H1 (cell line): ENCODE data around the gene FRMPD2. TPM values are rescaled to one million over a fixed set of nuclear protein-coding genes. Genes with fewer than 3 reads are reported as not detected.

ENCODE experiments used
- CTCF ChIA-PET: fragments of 300-600 bp; sonication (Branson Sonifier 250); formaldehyde crosslinking; loops from one replicate; lab custom pipeline; 2021; ENCODE audit not compliant: partially characterized antibody; lab: Charles Lee
- POLR2A ChIA-PET: fragments of 300-600 bp; sonication (Branson Sonifier 250); formaldehyde crosslinking; loops from one replicate; lab custom pipeline; 2021; ENCODE audit warnings: inconsistent platforms; ENCODE audit not compliant: partially characterized antibody; lab: Charles Lee
- DNase-seq, 2 experiments: peaks; one replicate each; pipeline versions ENCODE4 v3.0.0 to v3.0.0-alpha.2; 2010 to 2022; ENCODE audit warnings: low spot score in 2 of 2, low read depth in 1 of 2, mixed read lengths in 1 of 2
- FAIRE-seq: peaks from 2 replicates; lab custom pipeline; 2011; peaks lifted over from hg19 to GRCh38; lab: Jason Lieb, UNC
- H2AFZ ChIP-seq: 2 replicates; pipeline ENCODE4 v1.8.1; 2012; ENCODE audit warnings: low read length, inconsistent platforms
- H2AK5ac ChIP-seq: 2 replicates; pipeline ENCODE4 v1.6.1; 2013; ENCODE audit warnings: low read depth, low read length
- H2BK120ac ChIP-seq: replicated peaks from 2 replicates; pipeline ENCODE3; 2013; ENCODE audit warnings: low read depth, low read length, inconsistent platforms
- H2BK12ac ChIP-seq: 2 replicates; pipeline ENCODE4 v1.6.1; 2013; ENCODE audit warnings: low read depth, low read length
- H2BK15ac ChIP-seq: 2 replicates; pipeline ENCODE4 v1.6.1; 2013; ENCODE audit warnings: low read length
- H2BK20ac ChIP-seq: 2 replicates; pipeline ENCODE4 v1.6.1; 2013; ENCODE audit warnings: low read length
- H2BK5ac ChIP-seq: 2 replicates; pipeline ENCODE4 v1.6.1; 2013; ENCODE audit warnings: low read depth, low read length
- H3K14ac ChIP-seq: 2 replicates; pipeline ENCODE4 v1.6.1; 2013; ENCODE audit warnings: inconsistent platforms; ENCODE audit not compliant: insufficient read length
- H3K18ac ChIP-seq: 2 replicates; pipeline ENCODE4 v1.6.1; 2013; ENCODE audit warnings: low read length; ENCODE audit errors: extremely low read depth
- H3K23ac ChIP-seq: 2 replicates; pipeline ENCODE4 v1.6.1; 2013; ENCODE audit warnings: inconsistent platforms; ENCODE audit not compliant: insufficient read length
- H3K23me2 ChIP-seq: 2 replicates; pipeline ENCODE4 v1.6.1; 2013; ENCODE audit warnings: low read depth, low read length
- H3K27ac ChIP-seq: 2 replicates; pipeline ENCODE4 v1.6.1; 2011; ENCODE audit warnings: low read depth, low read length, inconsistent platforms
- H3K27me3 ChIP-seq, 4 experiments: replicated peaks in 1 of 4; 1 replicate in 1 of 4; 2 replicates in 3 of 4; pipeline versions ENCODE4 v1.6.1 to v1.8.1; 2011 to 2013; ENCODE audit warnings: low read length in 3 of 4, mild to moderate bottlenecking in 3 of 4, inconsistent platforms in 2 of 4, mixed read lengths in 2 of 4, moderate library complexity in 1 of 4; ENCODE audit not compliant: control insufficient read depth in 3 of 4, insufficient read depth in 3 of 4; ENCODE audit errors: extremely low read depth in 1 of 4
- H3K36me3 ChIP-seq, 4 experiments: 2 replicates each; pipeline versions ENCODE4 v1.6.1 to v1.8.1; 2011 to 2013; ENCODE audit warnings: mild to moderate bottlenecking in 4 of 4, low read length in 3 of 4, moderate library complexity in 2 of 4, control low read depth in 1 of 4, inconsistent platforms in 1 of 4; ENCODE audit not compliant: insufficient read depth in 4 of 4, control insufficient read depth in 2 of 4
- H3K4ac ChIP-seq: replicated peaks from 2 replicates; pipeline ENCODE3; 2013; ENCODE audit warnings: low read length, low read depth, mixed read lengths, inconsistent platforms; ENCODE audit not compliant: insufficient read length
- H3K4me1 ChIP-seq, 4 experiments: replicated peaks in 1 of 4; 1 replicate in 1 of 4; 2 replicates in 3 of 4; pipeline versions ENCODE4 v1.6.1 to v1.8.1; 2011 to 2013; ENCODE audit warnings: low read length in 3 of 4, inconsistent platforms in 2 of 4, mixed read lengths in 1 of 4; ENCODE audit not compliant: insufficient read depth in 4 of 4, control insufficient read depth in 3 of 4
- H3K4me2 ChIP-seq, 2 experiments: 2 replicates each; pipeline versions ENCODE4 v1.6.1 to v1.8.1; 2011 to 2013; ENCODE audit warnings: low read depth in 2 of 2, low read length in 2 of 2, control low read depth in 1 of 2, inconsistent platforms in 1 of 2, mild to moderate bottlenecking in 1 of 2; ENCODE audit not compliant: insufficient read depth in 1 of 2
- H3K4me3 ChIP-seq, 4 experiments: fragments of 200-600, 300-600 bp in 1 of 4; sonication (generic), shearing (Covaris generic), sonication (Bioruptor Twin) in 1 of 4; 2 replicates each; pipeline versions ENCODE4 v1.5.1 to v1.8.1; 2011 to 2016; ENCODE audit warnings: low read length in 4 of 4, low read depth in 3 of 4, control low read depth in 2 of 4, inconsistent platforms in 2 of 4, mild to moderate bottlenecking in 2 of 4, mixed read lengths in 1 of 4, moderate library complexity in 1 of 4; ENCODE audit not compliant: insufficient read depth in 2 of 4; ENCODE audit errors: extremely low read depth in 1 of 4
- H3K56ac ChIP-seq: replicated peaks from 2 replicates; pipeline ENCODE3; 2013; ENCODE audit warnings: low read depth, mild to moderate bottlenecking, mixed read lengths, low read length, inconsistent platforms; ENCODE audit not compliant: insufficient read length
- H3K79me1 ChIP-seq: 2 replicates; pipeline ENCODE4 v1.6.1; 2013; ENCODE audit warnings: low read depth, low read length, control low read depth
- H3K79me2 ChIP-seq, 2 experiments: 2 replicates each; pipeline versions ENCODE4 v1.6.1 to v1.8.1; 2012 to 2013; ENCODE audit warnings: low read length in 2 of 2, mild to moderate bottlenecking in 2 of 2, inconsistent platforms in 1 of 2; ENCODE audit not compliant: insufficient read depth in 2 of 2, control insufficient read depth in 1 of 2
- H3K9ac ChIP-seq, 4 experiments: replicated peaks in 1 of 4; 1 replicate in 1 of 4; 2 replicates in 3 of 4; pipeline versions ENCODE4 v1.6.1 to v1.8.1; 2011 to 2013; ENCODE audit warnings: low read depth in 3 of 4, low read length in 3 of 4, control low read depth in 2 of 4, mild to moderate bottlenecking in 2 of 4, moderate library complexity in 2 of 4, inconsistent platforms in 1 of 4; ENCODE audit errors: extremely low read depth in 1 of 4
- H3K9me3 ChIP-seq, 2 experiments: 2 replicates each; pipeline versions ENCODE4 v1.6.1 to v1.8.1; 2012 to 2013; ENCODE audit warnings: mild to moderate bottlenecking in 2 of 2, moderate library complexity in 2 of 2, control low read depth in 1 of 2, inconsistent platforms in 1 of 2, low read depth in 1 of 2, low read length in 1 of 2, mixed read lengths in 1 of 2; ENCODE audit not compliant: insufficient read depth in 2 of 2
- H4K20me1 ChIP-seq, 2 experiments: replicated peaks in 1 of 2; 2 replicates each; pipeline versions ENCODE3 to v1.8.1; 2011 to 2013; ENCODE audit warnings: inconsistent platforms in 2 of 2, low read length in 2 of 2, mild to moderate bottlenecking in 1 of 2; ENCODE audit not compliant: insufficient read depth in 2 of 2, control insufficient read depth in 1 of 2
- H4K5ac ChIP-seq: 2 replicates; pipeline ENCODE4 v1.6.1; 2013; ENCODE audit warnings: low read length, low read depth, mixed read lengths, inconsistent platforms; ENCODE audit not compliant: insufficient read length
- H4K8ac ChIP-seq: 2 replicates; pipeline ENCODE4 v1.8.0; 2013; ENCODE audit warnings: mild to moderate bottlenecking, moderate library complexity, low read length, inconsistent platforms; ENCODE audit not compliant: insufficient read depth; ENCODE audit errors: extremely low read depth
- H4K91ac ChIP-seq: replicated peaks from 2 replicates; pipeline ENCODE3; 2013; ENCODE audit warnings: low read length, mixed read lengths, inconsistent platforms; ENCODE audit not compliant: insufficient read length
- BCL11A ChIP-seq, 2 experiments: IDR thresholded peaks; one replicate each; pipeline ENCODE4 v1.6.1; 2011; ENCODE audit warnings: low read depth in 2 of 2, low read length in 2 of 2, mild to moderate bottlenecking in 2 of 2
- BRCA1 ChIP-seq: IDR thresholded peaks from 2 replicates; pipeline ENCODE4 v1.6.1; 2012; ENCODE audit warnings: low read depth, low read length, improper control_type of control experiment
- CTCF ChIP-seq, 3 experiments: IDR thresholded peaks; 1 replicate in 2 of 3; 2 replicates in 1 of 3; pipeline versions ENCODE4 v1.5.1 to v1.6.1; 2011; ENCODE audit warnings: low read length in 3 of 3, mild to moderate bottlenecking in 3 of 3, inconsistent platforms in 2 of 3, low read depth in 1 of 3, moderate library complexity in 1 of 3; ENCODE audit not compliant: insufficient read depth in 1 of 3; ENCODE audit errors: control extremely low read depth in 1 of 3
- EZH2 ChIP-seq: fragments of 200-600 bp; sonication (generic); IDR thresholded peaks from 2 replicates; pipeline ENCODE4 v1.7.1; 2012; ENCODE audit warnings: low read depth, mild to moderate bottlenecking, moderate library complexity, low read length, inconsistent platforms; ENCODE audit not compliant: severe bottlenecking
- GTF2F1 ChIP-seq: IDR thresholded peaks from 2 replicates; pipeline ENCODE4 v1.6.1; 2012; ENCODE audit warnings: low read depth, low read length, improper control_type of control experiment, borderline replicate concordance
- KDM4A ChIP-seq: IDR thresholded peaks from one replicate; pipeline ENCODE4 v1.7.1; 2012; ENCODE audit warnings: low read depth, mild to moderate bottlenecking, moderate library complexity, low read length, inconsistent platforms; ENCODE audit not compliant: severe bottlenecking
- SP4 ChIP-seq: IDR thresholded peaks from 2 replicates; pipeline ENCODE4 v1.6.1; 2012; ENCODE audit warnings: low read length, inconsistent platforms
- TAF1 ChIP-seq: IDR thresholded peaks from 2 replicates; pipeline ENCODE4 v1.6.1; 2011; ENCODE audit warnings: mild to moderate bottlenecking, low read depth, low read length
- WGBS, 2 experiments: shearing (Covaris generic) in 1 of 2; methylation state at CpG; one replicate each; pipeline versions ENCODE4 v1.1.6 to v1.1.7; 2013 to 2015; ENCODE audit warnings: low lambda C conversion rate in 2 of 2, mixed read lengths in 2 of 2, inconsistent platforms in 1 of 2, low coverage in 1 of 2, missing lambda C conversion rate in 1 of 2; ENCODE audit not compliant: insufficient replicate concordance in 2 of 2, insufficient coverage in 1 of 2, insufficient read length in 1 of 2; ENCODE audit errors: extremely low coverage in 1 of 2, missing lambda C conversion rate in 1 of 2; 5-methylcytosine and 5-hydroxymethylcytosine counted together
- polyA plus RNA-seq, 7 experiments: library from polyadenylated mRNA; depleted of rRNA in 3 of 7; stranded (reverse) in 5 of 7; unstranded in 2 of 7; fragments of >200 nt in 5 of 7; fragments of 200-250 nt in 2 of 7; gene quantifications; 1 replicate in 5 of 7; 2 replicates in 1 of 7; 4 replicates in 1 of 7; pipeline versions ENCODE4 v1.2.1 to v1.2.3, GENCODE V29; 2011 to 2013; ENCODE audit warnings: missing spikeins in 2 of 7, mixed read lengths in 2 of 7
- total RNA-seq: library from RNA; stranded (reverse); fragmentation: NEBNext Ultra II Directional; extraction: Animal tissue kit (Norgen Biotek cat#: 25700); gene quantifications from 2 replicates; pipeline ENCODE4 v1.2.1, GENCODE V29; 2021

Gene FRMPD2
- total and polyA plus RNA-seq, 2 of the 8 experiments (the other 6 are each of a cell fraction or from before 2014, with no cell fraction given) = 0.07 to 0.47 TPM

GRCh38 chr10:48235501-48235900, 39.0 kb downstream of the FRMPD2 start:
- H3K18ac ChIP-seq = no peak overlapping the region; the same call in 1 of the 2 replicates

More at GRCh38 chr10:48235501-48235900, 39.0 kb downstream of the FRMPD2 start:
- H2BK5ac ChIP-seq = no peak overlapping the region
- no peaks in the 10 kb centered on the region for H4K20me1 ChIP-seq
- H3K79me2 ChIP-seq = no peaks in the 10 kb centered on the region
- 0 out of 2 replicates have a peak overlapping the region, but pooled peaks have one; percentile 17 for H2BK12ac ChIP-seq
- no peaks in the 10 kb centered on the region for H3K27me3 ChIP-seq
- 85% methylated on average over 4 of the region's 4 CpGs; no CpG with 5 or more reads in 1 of the 2 experiments for WGBS, 2 experiments
- H4K5ac ChIP-seq = no peak overlapping the region
- POLR2A ChIA-PET = no interaction called here
- no peak for FAIRE-seq
- H2AFZ ChIP-seq = no peak overlapping the region
- no peak overlapping the region for H3K56ac ChIP-seq
- H3K23ac ChIP-seq = no peak overlapping the region
- no peak overlapping the region for H3K14ac ChIP-seq
- no peaks in the 10 kb centered on the region for H3K9me3 ChIP-seq
- no peaks in the 10 kb centered on the region for H3K23me2 ChIP-seq
- no peaks in the 10 kb centered on the region for H3K36me3 ChIP-seq
- H3K27ac ChIP-seq = no peak overlapping the region
- TF ChIP-seq GTF2F1 = no peak
- TF ChIP-seq TAF1 = no peak
- TF ChIP-seq KDM4A = no peak
- TF ChIP-seq BCL11A (IDR thresholded peaks at IDR 0.05; ENCODE audit: low read depth in 2 of 2, low read length in 2 of 2) = no peak
- TF ChIP-seq EZH2 = no peak
- no peak for TF ChIP-seq SP4
- TF ChIP-seq BRCA1 = no peak
- no peak for TF ChIP-seq CTCF (IDR thresholded peaks at IDR 0.05; ENCODE audit: control extremely low read depth in 1 of 3, insufficient read depth in 1 of 3, low read depth in 1 of 3, low read length in 3 of 3)
- H3K4me2 ChIP-seq = no peak overlapping the region
- H3K4me3 ChIP-seq = no peak overlapping the region
- DNase-seq = peak in 1 of 2 experiments; percentile 34
- H3K9ac ChIP-seq = no peak overlapping the region
- CTCF ChIA-PET = no interaction called here
- H2AK5ac ChIP-seq = no peak overlapping the region
- H2BK120ac ChIP-seq = no peak overlapping the region
- H3K79me1 ChIP-seq = no peaks in the 10 kb centered on the region
- peak overlapping the region; percentile 45 for H4K91ac ChIP-seq
- H4K8ac ChIP-seq = no peak overlapping the region
- H2BK20ac ChIP-seq = peak overlapping the region; percentile 72; the same call in 1 of the 2 replicates
- no peak overlapping the region for H2BK15ac ChIP-seq
- H3K4me1 ChIP-seq = peaks cover 0 to 6% (median 1%) of the 10 kb centered on the region in 4 experiments; a peak in 3 of 7 replicates
- H3K4ac ChIP-seq = no peak overlapping the region
